ENCODE results near the gene MRRF.

The MRRF gene

DNA sequence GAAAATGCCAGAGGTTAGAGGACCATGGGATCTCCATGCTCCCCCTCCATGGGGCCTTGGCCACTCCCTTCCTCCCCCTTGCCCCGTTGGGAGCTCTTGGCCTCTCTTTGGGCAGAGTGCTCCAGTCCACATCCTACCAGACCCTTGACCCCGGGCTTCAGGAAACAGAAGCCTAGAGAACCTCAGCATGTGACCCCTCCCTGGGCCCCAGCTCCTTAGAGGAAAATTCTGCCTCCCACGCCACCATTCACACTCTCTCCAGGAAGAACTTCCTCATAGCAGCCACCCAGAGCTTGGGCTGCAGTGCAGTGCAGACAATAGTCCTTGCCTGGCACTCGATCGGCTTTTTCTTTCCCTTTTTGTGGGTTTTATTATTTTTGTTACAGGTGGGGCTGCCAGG, 41.9 kb upstream of the MRRF start:
- Mint-ChIP-seq H3K4me3 (no peak overlapping the region), H3K27ac (no peak overlapping the region), H3K4me1 (ENCODE audit: low read depth in 2 of 2) (peaks cover 9 to 38% of the 10 kb centered on the region in 2 donors), H3K27me3 (peaks cover 70 to 96% of the 10 kb centered on the region in 2 donors), H3K36me3 (ENCODE audit: insufficient read depth) (no peaks in the 10 kb centered on the region), H3K9me3 (no peaks in the 10 kb centered on the region)
- no peak for ATAC-seq (replicated peaks)
- no peak for DNase-seq

DNA sequence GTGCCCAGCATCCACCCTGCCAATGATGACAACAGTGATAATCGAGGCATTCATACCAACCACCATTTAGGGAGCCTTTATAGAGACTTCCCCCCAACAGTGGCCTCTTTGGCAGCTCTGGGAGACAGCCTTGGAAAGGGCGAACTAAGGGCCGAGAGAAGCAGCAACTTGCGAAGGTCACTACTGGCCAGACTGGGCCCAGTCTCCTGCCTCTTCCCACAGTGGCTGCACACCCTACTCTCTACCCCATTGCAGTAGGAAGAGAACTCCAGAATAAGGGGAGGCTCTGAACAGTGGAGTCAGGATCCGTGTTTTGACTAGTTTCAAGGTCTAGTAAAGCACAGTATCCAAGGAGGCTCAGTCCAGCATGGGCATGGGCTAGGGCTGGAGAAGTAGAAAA, 41.2 kb upstream of the MRRF start:
- H3K36me3 Mint-ChIP-seq (ENCODE audit: insufficient read depth) = no peaks in the 10 kb centered on the region
- no peaks in the 10 kb centered on the region for H3K9me3 Mint-ChIP-seq
- DNase-seq (no peak), ATAC-seq (replicated peaks) (no peak)
- no peak overlapping the region for H3K27ac Mint-ChIP-seq
- H3K27me3 Mint-ChIP-seq = peaks cover 64 to 89% of the 10 kb centered on the region in 2 donors
- H3K4me1 Mint-ChIP-seq (ENCODE audit: low read depth in 2 of 2) = peaks cover 9 to 33% of the 10 kb centered on the region in 2 donors
- no peak overlapping the region for H3K4me3 Mint-ChIP-seq

DNA sequence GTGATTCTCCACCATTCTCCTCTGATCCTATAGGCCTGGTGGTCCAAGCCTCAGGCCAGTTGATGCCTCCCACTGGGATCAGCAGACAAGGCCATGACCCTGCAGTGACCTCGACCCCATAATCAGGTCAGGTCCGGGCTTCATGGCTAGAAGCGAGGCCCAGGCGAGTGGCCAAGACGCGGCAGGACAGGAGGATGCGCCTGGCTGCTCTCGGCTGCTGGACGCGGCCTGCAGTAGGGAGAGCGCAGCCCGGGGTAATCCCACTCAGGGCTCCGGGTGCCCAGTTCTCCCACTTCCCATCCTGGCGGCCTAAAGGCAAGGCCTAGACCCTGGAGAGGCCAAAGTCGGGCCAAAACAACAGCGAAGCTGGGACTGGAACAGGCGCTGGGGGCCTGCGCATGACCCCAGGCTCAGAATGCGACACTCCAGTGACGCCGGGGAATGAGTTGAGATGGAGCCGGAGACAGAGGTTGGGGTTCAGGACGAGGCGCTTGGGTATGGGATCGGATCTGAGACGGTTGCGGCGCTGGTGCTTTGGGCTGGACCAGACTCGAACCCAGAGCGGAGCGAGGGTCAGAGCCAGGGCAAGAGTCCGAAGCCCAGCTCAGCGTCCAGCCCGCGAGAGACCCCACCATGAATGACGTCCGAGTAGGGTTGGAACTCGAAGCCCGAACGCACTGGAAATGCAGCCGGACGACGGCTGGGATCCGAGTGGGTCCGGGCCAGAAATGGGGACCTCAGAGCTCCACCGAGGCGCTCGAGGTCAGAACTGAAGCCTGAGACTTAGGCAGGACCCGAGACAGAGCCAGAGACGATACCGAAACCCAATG, 39.2 kb upstream of the MRRF start:
- peak overlapping the region in 1 of 2 donors; percentile 37 for H3K4me3 Mint-ChIP-seq
- peaks cover 4 to 14% of the 10 kb centered on the region in 2 donors for H3K4me1 Mint-ChIP-seq (ENCODE audit: low read depth in 2 of 2)
- H3K27ac Mint-ChIP-seq = no peak overlapping the region
- no peak for DNase-seq
- no peaks in the 10 kb centered on the region for H3K9me3 Mint-ChIP-seq
- ATAC-seq (replicated peaks) = no peak
- H3K27me3 Mint-ChIP-seq = peaks cover 43 to 69% of the 10 kb centered on the region in 2 donors
- H3K36me3 Mint-ChIP-seq (ENCODE audit: insufficient read depth) = no peaks in the 10 kb centered on the region

DNA sequence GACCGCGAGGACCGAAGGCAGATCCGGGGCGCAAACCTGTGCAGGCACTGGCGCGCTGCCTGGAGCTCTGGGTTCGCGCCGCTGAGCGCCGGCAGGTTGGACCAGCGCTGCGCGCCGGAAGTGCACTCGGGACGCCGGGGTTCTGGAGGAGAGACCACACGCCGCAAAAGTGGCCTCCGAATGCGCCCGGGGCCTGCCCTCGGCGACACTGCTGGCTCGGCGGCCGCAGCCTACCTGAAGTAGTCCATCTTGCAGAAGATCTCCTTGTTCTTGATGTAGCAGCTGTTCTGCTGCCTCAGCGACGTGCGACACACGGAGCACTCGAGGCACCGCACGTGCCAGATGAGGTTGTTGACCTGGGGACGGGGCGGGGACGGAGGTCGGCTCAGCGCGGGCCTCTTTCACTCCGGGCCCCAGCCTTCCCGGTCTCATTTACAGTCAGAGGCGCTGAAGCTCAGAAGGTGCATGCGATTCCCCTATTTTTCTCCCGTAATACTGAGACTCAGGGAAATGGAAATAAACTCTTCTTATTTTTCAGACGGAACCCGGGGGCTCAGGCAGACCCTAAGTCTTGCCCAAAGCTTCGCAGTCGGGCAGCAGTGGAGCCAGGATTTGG, 38.4 kb upstream of the MRRF start:
- no peak for ATAC-seq (replicated peaks)
- Mint-ChIP-seq H3K4me3 (no peak overlapping the region), H3K27me3 (peaks cover 42 to 61% of the 10 kb centered on the region in 2 donors), H3K36me3 (ENCODE audit: insufficient read depth) (no peaks in the 10 kb centered on the region), H3K4me1 (ENCODE audit: low read depth in 2 of 2) (peaks cover 4 to 12% of the 10 kb centered on the region in 2 donors), H3K27ac (no peak overlapping the region), H3K9me3 (no peaks in the 10 kb centered on the region)
- DNase-seq = no peak

DNA sequence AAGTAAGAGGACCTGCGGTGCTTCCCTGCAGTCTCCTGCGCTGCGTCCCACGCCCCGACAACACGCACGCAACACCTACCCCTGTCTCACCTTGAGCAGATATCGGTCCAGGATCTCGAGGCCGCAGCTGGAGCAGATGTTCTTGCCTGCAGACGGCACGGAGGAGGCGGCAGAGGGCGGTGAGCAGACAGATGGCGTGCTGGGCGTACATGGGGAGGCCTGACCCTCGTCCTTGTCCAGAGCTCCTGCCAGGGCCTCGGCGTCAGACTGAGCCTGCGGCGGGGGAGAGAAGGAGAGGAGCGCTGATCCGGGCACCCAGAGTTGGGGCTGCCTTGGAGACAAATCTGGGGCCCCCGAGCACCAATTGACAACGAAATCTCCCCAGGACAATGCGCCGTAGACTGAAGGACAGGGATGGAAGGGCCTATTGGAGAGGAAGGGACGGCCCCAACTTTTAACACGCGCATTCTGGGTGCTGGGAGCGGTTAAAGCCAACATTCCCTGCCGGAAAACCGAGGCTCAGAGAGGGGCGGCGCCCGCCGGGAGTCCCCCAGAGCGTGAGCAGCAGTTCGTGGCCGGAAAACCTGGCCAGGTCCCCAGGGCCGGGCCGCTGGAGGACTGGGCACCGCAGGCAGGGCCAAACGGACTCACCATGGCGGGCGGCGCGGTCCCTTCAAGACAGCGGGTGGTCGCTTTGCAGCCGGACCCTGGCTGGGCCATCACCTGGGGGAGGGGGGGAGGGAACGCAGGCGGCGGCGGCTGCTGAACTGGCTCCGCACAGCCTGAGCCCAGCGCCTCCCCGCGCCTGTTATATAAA, 37.7 kb upstream of the MRRF start:
- Mint-ChIP-seq H3K4me1 (ENCODE audit: low read depth in 2 of 2) (peaks cover 4 to 6% of the 10 kb centered on the region in 2 donors), H3K36me3 (ENCODE audit: insufficient read depth) (no peaks in the 10 kb centered on the region), H3K4me3 (no peak overlapping the region), H3K27ac (no peak overlapping the region), H3K9me3 (no peaks in the 10 kb centered on the region), H3K27me3 (peaks cover 35 to 54% of the 10 kb centered on the region in 2 donors)
- DNase-seq = no peak
- no peak for ATAC-seq (replicated peaks)

DNA sequence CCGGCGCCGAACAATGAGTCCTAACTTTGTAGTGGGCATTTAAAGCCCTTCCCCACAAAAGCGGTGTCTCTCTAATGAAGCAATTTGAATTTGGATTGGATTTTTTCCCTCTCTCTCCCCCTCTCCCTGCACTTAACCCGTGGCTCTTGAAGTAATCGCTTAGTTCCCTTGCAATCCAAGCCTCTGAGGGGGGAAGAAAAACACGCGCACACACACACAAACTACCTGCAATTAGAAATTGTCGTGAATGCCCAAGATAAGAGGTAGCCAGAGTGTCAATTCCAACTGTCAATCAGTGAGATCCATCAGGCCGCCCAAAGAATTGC, 37.1 kb upstream of the MRRF start:
- Mint-ChIP-seq H3K36me3 (ENCODE audit: insufficient read depth) (no peaks in the 10 kb centered on the region), H3K9me3 (no peaks in the 10 kb centered on the region), H3K27me3 (peaks cover 29 to 48% of the 10 kb centered on the region in 2 donors), H3K4me3 (no peak overlapping the region), H3K4me1 (ENCODE audit: low read depth in 2 of 2) (peaks cover 4 to 6% of the 10 kb centered on the region in 2 donors), H3K27ac (no peak overlapping the region)
- ATAC-seq (replicated peaks) (no peak), DNase-seq (no peak)

DNA sequence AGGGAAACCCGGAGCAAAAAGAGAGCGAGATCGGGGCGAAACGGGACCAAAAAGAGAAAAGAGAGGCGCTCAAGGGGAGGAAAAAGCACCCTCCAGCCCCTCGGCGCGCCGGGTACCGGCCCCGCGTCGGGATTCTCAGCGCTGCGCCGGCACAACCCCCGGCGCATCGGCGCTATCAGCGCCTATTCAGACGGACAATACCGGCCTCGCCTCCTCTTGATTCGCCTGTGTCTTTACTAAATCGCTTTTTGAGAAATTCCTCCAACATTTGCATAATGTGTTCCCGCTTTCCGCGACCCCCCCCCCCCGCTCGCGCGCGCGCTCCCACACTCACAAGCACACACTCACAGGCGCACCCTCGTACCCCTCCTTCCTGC, 36.5 kb upstream of the MRRF start:
- Mint-ChIP-seq H3K9me3 (no peaks in the 10 kb centered on the region), H3K27ac (no peak overlapping the region), H3K36me3 (ENCODE audit: insufficient read depth) (no peaks in the 10 kb centered on the region), H3K4me1 (ENCODE audit: low read depth in 2 of 2) (peaks cover under 1% of the 10 kb centered on the region in 2 donors), H3K27me3 (peaks cover 23 to 42% of the 10 kb centered on the region in 2 donors), H3K4me3 (no peak overlapping the region)
- ATAC-seq (replicated peaks) (no peak), DNase-seq (no peak)

DNA sequence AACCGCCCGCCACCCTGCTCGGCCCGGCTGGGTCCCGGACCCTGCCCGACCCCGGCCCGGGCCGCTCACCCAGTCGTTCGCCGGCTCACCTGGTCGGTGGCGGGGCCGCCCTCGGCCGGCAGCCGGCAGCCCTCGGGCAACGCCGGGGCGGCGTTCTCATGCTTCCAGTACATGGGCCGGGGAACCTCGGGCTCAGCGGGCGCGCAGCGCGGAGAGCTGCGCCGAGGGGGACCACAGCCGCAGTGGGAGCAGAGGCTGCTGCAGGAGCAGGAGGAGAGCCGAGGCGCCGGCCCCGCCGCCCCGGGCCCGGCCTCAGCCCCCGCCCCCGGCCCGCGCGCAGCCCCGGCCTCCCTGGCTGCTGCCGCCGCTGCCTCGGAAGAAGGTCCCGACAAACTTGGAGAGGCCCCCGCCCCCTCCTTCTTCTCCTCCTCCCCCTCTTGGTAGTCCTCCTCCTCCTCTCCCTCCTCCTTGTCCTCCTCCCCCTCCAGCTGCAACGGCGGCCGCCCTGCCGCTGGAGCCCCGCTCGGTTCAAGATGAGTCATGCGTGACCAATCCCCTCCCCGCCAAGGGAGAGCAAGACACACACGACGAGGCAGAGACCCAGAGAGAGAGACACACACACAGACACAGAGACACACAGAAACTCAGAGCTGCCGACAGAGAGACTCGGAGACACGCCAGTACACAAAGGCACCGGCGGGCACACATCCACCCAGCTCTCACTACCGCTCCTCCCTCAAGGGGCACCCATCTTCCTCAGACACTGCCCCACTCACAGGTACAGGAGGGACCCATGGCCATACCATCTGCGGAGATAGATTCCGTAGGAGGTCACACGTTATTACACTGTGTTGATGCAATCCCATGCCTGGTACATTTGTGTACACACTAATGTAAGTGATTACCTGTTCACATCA, 35.9 kb upstream of the MRRF start, which contains the start of gene LHX6:
Gene LHX6, minus strand, starts transcription at position 390 of the 917 bp plus-strand sequence. Its CDS starts 217 bp downstream, at position 173.
- no peaks in the 10 kb centered on the region for H3K36me3 Mint-ChIP-seq (ENCODE audit: insufficient read depth)
- ATAC-seq (replicated peaks) (no peak), DNase-seq (no peak)
- no peak within 1 kb of the TSS for H3K27ac Mint-ChIP-seq
- H3K9me3 Mint-ChIP-seq = no peaks in the 10 kb centered on the region
- no peaks in the 10 kb centered on the region for H3K4me1 Mint-ChIP-seq (ENCODE audit: low read depth in 2 of 2)
- no peak within 1 kb of the TSS for H3K4me3 Mint-ChIP-seq
- H3K27me3 Mint-ChIP-seq = peaks cover 18 to 36% of the 10 kb centered on the region in 2 donors

DNA sequence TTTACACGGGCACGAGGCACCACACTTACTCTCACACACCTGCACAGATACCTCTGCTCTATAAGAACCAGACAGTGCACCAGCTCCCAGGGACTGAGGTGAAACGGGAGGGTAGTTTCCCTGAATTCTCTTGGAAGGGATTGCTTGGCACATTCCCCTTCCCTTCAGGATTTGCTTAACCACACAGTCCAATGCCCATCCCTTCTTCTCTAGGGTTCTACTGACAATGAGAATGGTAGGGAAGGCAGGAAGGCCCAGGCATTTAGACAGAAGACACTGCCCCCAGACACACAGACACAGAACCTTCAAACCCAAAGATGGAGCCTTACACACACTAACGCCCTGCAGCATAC, 35.2 kb upstream of the MRRF start:
- no peaks in the 10 kb centered on the region for H3K36me3 Mint-ChIP-seq (ENCODE audit: insufficient read depth)
- H3K4me1 Mint-ChIP-seq (ENCODE audit: low read depth in 2 of 2) = no peaks in the 10 kb centered on the region
- no peak for ATAC-seq (replicated peaks)
- H3K27me3 Mint-ChIP-seq = peaks cover 15 to 29% of the 10 kb centered on the region in 2 donors
- no peaks in the 10 kb centered on the region for H3K9me3 Mint-ChIP-seq
- H3K27ac Mint-ChIP-seq = no peak overlapping the region
- H3K4me3 Mint-ChIP-seq = no peak overlapping the region
- DNase-seq = no peak

DNA sequence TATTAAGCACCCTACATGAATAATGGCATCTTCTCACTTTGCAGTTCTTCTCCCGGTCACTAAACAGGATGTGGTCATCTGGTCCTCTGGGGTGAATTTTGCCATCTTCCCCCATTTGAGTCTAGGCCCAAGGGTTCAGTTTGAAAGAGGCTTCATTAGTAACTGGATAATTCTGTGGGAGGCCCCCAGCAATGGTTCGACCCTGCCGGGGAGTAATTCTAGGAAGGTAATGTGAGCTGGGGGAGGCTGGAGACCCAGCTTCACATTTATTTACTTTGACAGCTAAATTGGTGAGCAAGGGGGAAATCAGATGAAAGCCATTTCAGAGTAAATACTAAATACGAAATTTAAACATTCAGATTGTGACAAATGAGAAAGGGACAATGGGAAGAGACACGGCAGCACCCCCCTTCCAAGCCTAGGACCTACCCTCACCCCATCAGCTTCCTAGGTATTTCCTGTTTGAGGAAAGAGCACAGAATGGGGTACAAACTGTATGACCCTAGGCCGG, 31.8 kb upstream of the MRRF start:
- ATAC-seq (replicated peaks) = no peak
- no peaks in the 10 kb centered on the region for H3K4me1 Mint-ChIP-seq (ENCODE audit: low read depth in 2 of 2)
- H3K36me3 Mint-ChIP-seq (ENCODE audit: insufficient read depth) = no peaks in the 10 kb centered on the region

DNA sequence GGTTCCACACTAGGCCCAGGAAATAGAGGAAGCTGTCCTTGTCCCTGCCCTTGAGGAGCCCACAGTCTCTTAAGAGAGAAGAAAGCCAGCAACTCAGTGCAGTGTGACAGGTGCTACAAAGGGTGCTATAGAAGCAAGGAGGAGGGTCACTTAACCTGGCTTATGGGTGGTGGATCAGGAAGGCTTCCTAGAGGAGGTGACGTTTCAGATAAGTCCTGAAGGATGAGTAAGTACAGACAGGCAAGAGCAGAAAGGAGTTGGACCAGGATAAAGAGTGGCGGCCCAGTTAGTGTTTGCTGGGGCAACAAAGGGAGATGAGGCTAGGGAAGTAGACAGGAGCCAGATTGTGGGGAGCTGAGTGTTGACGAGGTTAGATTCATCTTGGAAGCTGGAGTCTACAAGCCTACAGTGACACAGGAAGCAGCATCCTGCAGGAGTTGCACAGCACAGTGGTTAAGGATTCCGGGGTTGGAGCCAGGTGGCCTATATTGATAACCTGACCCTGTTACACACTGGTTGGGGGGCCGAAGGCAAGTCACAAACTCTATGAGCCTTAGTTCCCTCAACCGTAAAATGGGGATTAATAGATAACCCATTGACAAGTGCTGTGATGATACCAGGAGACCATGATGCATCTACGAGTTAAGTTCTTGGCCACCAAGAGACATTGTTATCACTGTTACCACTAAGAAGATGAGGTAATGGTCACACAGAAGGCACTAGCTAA, 30.5 kb upstream of the MRRF start:
- no peak for ATAC-seq (replicated peaks)
- H3K4me3 Mint-ChIP-seq = no peak overlapping the region
- H3K36me3 Mint-ChIP-seq (ENCODE audit: insufficient read depth) = no peaks in the 10 kb centered on the region
- no peaks in the 10 kb centered on the region for H3K9me3 Mint-ChIP-seq
- peak overlapping the region in 1 of 2 donors; percentile 33 for H3K27ac Mint-ChIP-seq
- DNase-seq = no peak
- no peaks in the 10 kb centered on the region for H3K4me1 Mint-ChIP-seq (ENCODE audit: low read depth in 2 of 2)
- H3K27me3 Mint-ChIP-seq = no peaks in the 10 kb centered on the region

More for the DNA sequence above, 31.8 kb upstream of the MRRF start:
- Mint-ChIP-seq H3K9me3 (no peaks in the 10 kb centered on the region), H3K27ac (no peak overlapping the region), H3K27me3 (no peaks in the 10 kb centered on the region), H3K4me3 (no peak overlapping the region)
- no peak for DNase-seq

DNA sequence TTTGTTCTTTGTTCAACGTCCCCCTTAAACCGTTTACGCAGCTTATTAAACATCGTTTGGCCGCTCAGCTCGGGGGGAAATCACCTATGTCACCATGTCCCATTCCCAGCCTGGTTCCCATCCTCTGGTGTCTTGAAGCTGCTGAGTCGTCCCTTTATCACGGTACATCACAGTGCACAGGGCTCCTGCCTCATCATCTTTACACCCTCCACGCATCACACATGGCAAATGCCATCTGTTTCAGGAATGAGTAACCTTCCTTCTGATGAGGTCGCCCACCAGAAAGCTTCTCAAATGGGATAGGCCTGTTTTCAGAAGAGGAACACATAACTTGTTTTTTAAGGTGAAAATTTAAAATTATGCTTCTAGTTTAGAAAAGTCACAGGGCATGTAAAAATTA, 28.0 kb upstream of the MRRF start:
- peaks cover 11% of the 10 kb centered on the region for H3K36me3 Mint-ChIP-seq (ENCODE audit: insufficient read depth)
- H3K4me3 Mint-ChIP-seq = no peak overlapping the region
- no peak for ATAC-seq (replicated peaks)
- no peaks in the 10 kb centered on the region for H3K27me3 Mint-ChIP-seq
- no peak for DNase-seq
- no peak overlapping the region for H3K27ac Mint-ChIP-seq
- no peaks in the 10 kb centered on the region for H3K4me1 Mint-ChIP-seq (ENCODE audit: low read depth in 2 of 2)
- H3K9me3 Mint-ChIP-seq = no peaks in the 10 kb centered on the region

Data from effector memory CD8-positive, alpha-beta T cell (primary cell).